ENCODE data around the gene DRAM1. TPM values are rescaled to one million over a fixed set of nuclear protein-coding genes. Genes with fewer than 3 reads are reported as not detected.

DRAM1 gene, protein sequence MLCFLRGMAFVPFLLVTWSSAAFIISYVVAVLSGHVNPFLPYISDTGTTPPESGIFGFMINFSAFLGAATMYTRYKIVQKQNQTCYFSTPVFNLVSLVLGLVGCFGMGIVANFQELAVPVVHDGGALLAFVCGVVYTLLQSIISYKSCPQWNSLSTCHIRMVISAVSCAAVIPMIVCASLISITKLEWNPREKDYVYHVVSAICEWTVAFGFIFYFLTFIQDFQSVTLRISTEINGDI
- 1 to 10 TPM; 4.5 to 8.1 (median 5.9) TPM for total RNA-seq

DNA sequence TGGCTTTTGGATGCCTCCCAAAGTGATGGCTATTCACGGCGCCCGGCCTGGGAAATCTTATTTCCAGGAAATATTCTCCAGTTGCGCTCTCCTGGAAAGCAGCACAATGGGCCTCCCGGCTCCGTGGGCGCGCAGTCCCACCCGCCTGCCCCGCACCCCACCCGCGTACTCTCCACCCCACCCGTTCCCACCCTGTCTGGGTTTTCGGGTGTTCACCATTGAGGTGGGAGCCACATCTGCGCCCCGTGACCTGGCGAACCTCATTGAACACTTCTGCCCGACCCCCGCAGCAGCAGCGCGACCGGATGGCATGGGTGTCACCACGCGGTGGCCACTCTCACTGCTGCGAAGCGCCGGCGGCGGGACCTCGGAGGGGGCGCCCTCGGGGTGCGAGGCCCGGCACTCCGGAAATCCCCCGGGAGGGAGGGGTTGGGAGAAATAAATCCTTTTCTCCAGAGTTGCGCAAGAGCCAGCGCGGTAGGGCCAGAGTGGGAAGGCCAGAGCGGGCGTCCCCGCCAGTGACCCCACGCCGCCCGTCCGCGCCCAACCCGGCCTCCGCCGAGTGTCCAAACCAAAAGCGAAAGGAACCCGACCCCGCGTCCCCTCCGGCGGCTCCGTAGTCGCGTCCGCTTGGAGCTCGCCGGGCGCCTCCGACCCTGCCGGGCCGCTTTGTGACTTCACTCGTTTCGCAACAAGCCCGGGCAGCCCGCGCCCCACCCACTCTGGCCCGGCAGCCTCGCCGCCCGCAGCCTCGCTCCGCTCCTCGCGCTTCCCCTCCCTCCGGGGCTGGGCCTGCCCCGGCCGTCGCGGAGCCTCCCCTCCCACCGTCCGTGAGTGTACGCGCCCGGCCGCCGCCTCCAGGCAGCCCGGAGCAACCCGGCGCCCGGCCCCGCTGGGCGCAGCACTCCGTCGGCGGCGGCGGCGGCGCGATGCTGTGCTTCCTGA, at the start of gene DRAM1:
DRAM1 (plus strand) TSS at position 720 of the 945 bp plus-strand sequence; CDS start at position 930, 210 bp downstream.
- TF ChIP-seq, protein P1, sequence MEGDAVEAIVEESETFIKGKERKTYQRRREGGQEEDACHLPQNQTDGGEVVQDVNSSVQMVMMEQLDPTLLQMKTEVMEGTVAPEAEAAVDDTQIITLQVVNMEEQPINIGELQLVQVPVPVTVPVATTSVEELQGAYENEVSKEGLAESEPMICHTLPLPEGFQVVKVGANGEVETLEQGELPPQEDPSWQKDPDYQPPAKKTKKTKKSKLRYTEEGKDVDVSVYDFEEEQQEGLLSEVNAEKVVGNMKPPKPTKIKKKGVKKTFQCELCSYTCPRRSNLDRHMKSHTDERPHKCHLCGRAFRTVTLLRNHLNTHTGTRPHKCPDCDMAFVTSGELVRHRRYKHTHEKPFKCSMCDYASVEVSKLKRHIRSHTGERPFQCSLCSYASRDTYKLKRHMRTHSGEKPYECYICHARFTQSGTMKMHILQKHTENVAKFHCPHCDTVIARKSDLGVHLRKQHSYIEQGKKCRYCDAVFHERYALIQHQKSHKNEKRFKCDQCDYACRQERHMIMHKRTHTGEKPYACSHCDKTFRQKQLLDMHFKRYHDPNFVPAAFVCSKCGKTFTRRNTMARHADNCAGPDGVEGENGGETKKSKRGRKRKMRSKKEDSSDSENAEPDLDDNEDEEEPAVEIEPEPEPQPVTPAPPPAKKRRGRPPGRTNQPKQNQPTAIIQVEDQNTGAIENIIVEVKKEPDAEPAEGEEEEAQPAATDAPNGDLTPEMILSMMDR (IDR thresholded peaks at IDR 0.05): no peak
- peak in 1 of 2 donors; percentile 69 for TF ChIP-seq POLR2A (IDR thresholded peaks at IDR 0.05)
- 1 to 2% methylated on average over 28 to 83 of the region's 105 CpGs for WGBS, 2 donors
- DNase-seq (ENCODE audit: low spot score in 2 of 2): peak; percentile 87 to 98
- peak within 1 kb of the TSS; percentile 92 for H3K4me3 ChIP-seq (ENCODE audit: low read depth, poor library complexity, severe bottlenecking)
- intact Hi-C loops (cut with DNase I; ENCODE audit: low total_unique reads): no loop called here

DNA sequence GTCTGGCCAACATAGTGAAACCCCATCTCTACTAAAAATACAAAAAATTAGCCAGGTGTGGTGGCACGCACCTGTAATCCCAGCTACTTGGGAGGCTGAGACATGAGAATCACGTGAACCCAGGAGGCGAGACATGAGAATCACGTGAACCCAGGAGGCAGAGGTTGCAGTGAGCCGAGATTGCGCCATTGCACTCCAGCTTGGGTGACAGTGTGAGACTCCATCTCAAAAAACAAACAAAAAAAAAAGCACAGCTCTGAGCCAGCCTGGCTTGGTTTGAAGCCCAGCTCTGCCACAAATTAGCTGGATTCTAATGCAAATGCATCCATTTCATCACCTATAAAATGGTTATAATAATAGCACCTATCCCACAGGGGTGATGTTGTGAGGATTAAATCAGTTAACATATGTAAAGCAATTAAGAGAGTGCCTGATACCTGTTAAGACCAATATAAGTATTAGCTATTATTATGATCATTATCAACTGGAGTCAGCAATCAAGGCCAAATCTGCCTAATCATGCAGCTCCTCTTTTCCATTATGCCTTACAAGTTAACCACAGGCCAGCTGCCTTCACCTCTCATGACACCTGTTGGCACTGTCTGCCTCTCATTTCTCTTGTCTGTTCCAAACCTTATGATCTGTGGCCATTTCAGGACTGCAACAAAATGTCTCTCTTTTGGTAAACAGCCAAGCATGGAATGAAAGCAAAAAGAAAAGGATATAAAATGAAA, 48.8 kb upstream of the DRAM1 start:
- intact Hi-C loops (cut with DNase I; ENCODE audit: low total_unique reads): no loop called here
- DNase-seq (ENCODE audit: low spot score in 2 of 2): peak in 1 of 2 donors; percentile 32
- WGBS, 2 donors: 92 to 95% methylated on average over 6 of the region's 6 CpGs
- TF ChIP-seq, protein P1 (IDR thresholded peaks at IDR 0.05): no peak
- no peak for TF ChIP-seq POLR2A (IDR thresholded peaks at IDR 0.05)
- H3K4me3 ChIP-seq (ENCODE audit: low read depth, poor library complexity, severe bottlenecking): no peak overlapping the region

DNA sequence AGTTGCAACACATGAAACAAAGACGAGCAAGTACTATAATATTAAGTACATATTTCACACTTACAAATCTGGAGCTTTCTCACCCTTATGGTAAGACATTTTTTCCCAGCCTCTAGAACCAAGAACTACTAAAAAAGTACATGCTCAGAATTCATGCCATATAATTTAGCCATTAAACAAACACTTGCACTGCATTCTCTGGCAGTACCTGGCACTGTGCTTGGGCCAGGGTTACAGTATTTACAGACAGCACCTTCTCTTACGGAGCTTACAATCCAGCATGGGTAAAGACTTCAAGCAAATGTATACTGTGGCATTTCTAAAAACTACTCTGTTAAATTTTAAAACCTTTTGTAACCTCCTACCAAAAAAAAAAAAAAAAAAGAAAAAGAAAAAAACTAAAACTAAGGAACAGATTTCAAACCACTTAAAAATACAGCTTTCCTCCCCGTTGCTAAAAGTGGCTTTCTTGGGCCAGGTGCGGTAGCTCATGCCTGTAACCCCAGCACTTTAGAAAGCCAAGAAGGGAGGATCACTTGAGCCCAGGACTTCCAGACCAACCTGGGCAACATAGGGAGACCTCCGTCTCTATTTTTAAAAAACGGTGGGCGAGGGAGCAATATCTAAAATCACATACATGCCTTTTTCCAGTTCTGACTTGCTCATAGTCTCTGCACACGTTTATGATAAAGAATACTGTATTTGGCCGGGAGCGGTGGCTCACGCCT, 47.6 kb upstream of the DRAM1 start:
- TF ChIP-seq POLR2A (IDR thresholded peaks at IDR 0.05): no peak
- TF ChIP-seq, protein P1 (IDR thresholded peaks at IDR 0.05): no peak
- WGBS, 2 donors: 4 to 6% methylated on average over 11 of the region's 11 CpGs
- DNase-seq (ENCODE audit: low spot score in 2 of 2): peak in 1 of 2 donors; percentile 23
- intact Hi-C loops (cut with DNase I; ENCODE audit: low total_unique reads): loop anchor here (5.0 to 10.0 kb wide), 2 partner anchors 58 to 335 kb away; no protein-coding TSS in a partner anchor
- peak overlapping the region; percentile 91 for H3K4me3 ChIP-seq (ENCODE audit: low read depth, poor library complexity, severe bottlenecking)

DNA sequence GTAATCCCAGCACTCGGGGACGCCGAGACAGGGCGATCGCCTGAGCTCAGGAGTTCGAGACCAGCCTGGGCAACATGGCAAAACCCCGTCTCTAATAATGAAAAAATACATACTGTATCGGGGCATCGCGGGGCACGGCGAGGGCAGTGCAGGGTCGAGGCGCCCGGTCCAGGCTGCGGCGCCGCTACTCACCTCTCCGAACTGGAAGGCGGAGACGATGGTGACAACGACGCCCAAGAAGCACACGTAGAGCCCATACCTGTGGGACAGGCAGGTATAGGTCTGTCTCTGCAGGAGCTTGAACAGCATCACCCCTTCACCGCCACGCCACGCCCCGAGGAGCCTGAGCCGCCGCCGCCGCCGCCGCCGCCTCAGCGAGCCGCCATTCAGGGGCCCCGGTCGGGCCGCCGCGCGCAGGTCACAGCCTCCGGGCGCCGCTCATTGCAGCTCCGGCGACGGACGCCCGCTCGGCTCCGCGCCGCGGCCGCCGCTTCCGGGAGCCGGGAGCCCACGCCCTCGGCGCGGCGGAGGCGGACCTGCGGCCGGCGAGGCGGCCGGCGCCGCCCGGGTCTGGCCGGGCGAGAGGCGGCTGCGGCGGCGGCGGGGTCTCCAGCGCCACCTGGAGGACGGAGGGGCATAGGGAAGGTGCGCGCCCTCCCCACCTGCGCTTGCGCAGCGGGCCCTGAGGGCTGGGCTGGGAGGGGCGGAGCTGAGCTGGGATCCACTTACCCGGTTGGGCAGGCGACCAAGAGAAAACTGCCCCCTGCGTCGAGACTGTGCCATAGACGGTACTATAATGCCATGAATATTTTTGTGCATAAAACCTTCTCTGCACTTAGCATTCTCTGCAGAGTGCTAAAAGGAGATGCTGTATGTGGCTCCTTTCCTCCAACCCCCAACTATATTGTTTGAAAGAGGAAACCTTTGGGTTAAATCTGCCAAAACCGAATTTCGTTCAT, 46.7 kb upstream of the DRAM1 start, which contains the start of gene GNPTAB:
GNPTAB (minus strand) TSS at position 593 of the 959 bp plus-strand sequence; CDS start at position 309, 284 bp downstream.
- TF ChIP-seq POLR2A (IDR thresholded peaks at IDR 0.05): no peak
- TF ChIP-seq, protein P1 (IDR thresholded peaks at IDR 0.05): no peak
- intact Hi-C loops (cut with DNase I; ENCODE audit: low total_unique reads): loop anchor here (5.0 to 10.0 kb wide), 2 partner anchors 58 to 336 kb away; no protein-coding TSS in a partner anchor
- DNase-seq (ENCODE audit: low spot score in 2 of 2): peak; percentile 89 to 97
- peak within 1 kb of the TSS; percentile 91 for H3K4me3 ChIP-seq (ENCODE audit: low read depth, poor library complexity, severe bottlenecking)
- WGBS, 2 donors: 0% methylated on average over 21 to 31 of the region's 96 CpGs

Measured in lower leg skin (tissue), 4 donors.